ENCODE results near the gene DNMBP.
"Not testable (repeated sequence)": the region's sequence is repeated elsewhere in the genome, so short reads cannot be mapped to it uniquely, and the experiment has no call there.

Gene DNMBP

GRCh38 chr10:99915414-99915813 lies 94.3 kb downstream of the DNMBP start:
- DNase-seq: no peak

GRCh38 chr10:99914236-99914635 lies 95.5 kb downstream of the DNMBP start:
- peak; percentile 8 for DNase-seq

GRCh38 chr10:99913831-99914235 lies 95.9 kb downstream of the DNMBP start:
- DNase-seq: no peak

DNA sequence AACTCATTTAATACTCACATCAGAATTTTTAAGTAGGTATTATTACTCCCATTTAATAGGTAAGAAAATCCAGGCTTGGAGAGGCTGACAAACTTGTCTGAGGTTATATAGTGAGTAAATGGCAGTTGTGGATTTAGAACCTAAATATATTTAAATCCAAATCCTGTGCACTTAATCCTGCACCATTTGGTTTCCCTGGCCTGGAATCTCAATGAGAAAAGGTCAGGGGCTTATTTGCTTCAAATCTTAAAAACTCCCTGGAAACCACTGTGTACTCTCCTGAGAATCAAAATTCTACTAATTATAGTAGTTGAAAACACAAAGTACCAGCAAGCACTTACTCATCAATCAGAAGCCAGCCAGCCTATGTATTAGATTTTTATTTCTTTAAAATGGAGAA lies 97.7 kb downstream of the DNMBP start:
- no peak for DNase-seq

GRCh38 chr10:99908512-99908911 lies 101.2 kb downstream of the DNMBP start:
- DNase-seq: no peak

DNA sequence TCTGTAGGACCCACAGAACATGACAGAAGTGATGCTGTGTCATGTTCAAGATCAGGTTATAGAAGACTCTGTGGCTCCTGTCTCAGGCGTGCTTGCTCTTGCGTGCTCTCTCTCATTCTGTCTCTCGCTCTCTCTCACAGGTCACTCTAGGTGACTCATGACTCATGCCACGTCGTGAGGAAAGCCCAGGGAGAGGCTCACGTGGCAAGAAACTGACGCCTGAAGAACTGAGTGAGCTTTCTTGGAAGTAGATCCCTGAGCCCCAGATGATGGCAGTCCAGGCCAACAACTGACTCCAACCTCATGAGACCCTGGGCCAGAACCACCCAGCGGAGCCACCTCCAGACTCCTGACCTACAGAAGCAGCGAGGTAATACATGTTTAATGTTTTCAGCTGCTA lies 103.3 kb downstream of the DNMBP start:
- no peak for DNase-seq

GRCh38 chr10:99905971-99906370 lies 103.8 kb downstream of the DNMBP start:
- DNase-seq: no peak

- no peak for DNase-seq
Measured at GRCh38 chr10:99895867-99896266, 113.9 kb downstream of the DNMBP start.

DNA sequence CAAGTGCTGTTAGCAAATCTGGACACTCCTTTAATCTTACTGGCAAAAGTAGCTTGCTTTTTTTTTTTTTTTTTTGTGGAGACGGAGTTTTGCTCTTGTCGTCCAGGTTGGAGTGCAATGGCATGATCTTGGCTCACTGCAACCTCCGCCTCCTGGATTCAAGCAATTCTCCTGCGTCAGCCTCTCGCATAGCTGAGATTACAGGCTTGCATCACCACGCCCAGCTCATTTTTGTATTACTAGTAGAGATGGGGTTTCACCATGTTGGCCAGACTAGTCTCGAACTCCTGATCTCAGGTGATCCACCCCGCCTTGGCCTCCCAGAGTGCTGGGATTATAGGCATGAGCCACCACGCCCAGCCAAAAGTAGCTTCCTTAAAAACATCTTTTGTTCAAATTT lies 114.7 kb downstream of the DNMBP start:
- DNase-seq: not testable (repeated sequence)

DNA sequence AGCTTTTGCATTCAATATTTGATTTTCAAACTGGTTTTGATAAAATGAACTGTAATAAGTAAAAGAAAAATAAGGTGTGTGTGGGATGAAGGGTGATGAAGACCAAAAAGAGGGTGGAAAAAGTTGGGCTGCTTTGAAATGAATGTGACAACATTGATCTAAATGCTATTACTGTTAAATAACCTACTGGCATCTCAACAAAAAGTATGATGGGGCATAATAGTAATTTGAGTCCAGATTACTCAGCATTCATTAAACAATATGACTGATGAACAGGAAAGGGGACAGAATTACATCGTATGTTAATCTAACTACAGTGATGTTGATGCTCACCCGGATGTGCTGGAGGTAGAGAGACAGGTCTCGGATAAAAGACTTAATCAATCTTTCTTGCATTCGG lies 115.1 kb downstream of the DNMBP start:
- no peak for DNase-seq

- peak; percentile 36 for DNase-seq
Measured at GRCh38 chr10:99888622-99889021, 121.1 kb downstream of the DNMBP start.

DNA sequence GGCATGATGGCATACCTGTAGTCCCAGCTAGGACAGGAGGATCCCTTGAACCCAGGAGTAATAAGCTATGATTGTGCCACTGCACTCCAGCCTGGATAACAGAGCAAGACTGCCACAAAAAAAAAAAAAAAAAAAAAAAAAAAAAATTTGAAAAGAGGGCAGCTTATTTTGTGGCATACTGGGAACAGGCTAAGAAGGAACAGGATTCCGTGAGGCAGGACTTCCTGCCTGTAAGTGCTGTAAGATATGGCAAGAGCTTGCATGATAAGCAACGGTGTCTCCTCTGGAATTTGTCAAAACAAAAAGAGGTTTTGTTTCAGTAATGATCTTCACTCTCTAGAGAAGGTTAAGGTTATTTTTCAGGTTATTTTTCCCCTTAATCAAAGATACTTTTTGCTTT lies 126.2 kb downstream of the DNMBP start:
- no peak for DNase-seq

GRCh38 chr10:99881371-99881770 lies 128.4 kb downstream of the DNMBP start:
- no peak for DNase-seq

DNA sequence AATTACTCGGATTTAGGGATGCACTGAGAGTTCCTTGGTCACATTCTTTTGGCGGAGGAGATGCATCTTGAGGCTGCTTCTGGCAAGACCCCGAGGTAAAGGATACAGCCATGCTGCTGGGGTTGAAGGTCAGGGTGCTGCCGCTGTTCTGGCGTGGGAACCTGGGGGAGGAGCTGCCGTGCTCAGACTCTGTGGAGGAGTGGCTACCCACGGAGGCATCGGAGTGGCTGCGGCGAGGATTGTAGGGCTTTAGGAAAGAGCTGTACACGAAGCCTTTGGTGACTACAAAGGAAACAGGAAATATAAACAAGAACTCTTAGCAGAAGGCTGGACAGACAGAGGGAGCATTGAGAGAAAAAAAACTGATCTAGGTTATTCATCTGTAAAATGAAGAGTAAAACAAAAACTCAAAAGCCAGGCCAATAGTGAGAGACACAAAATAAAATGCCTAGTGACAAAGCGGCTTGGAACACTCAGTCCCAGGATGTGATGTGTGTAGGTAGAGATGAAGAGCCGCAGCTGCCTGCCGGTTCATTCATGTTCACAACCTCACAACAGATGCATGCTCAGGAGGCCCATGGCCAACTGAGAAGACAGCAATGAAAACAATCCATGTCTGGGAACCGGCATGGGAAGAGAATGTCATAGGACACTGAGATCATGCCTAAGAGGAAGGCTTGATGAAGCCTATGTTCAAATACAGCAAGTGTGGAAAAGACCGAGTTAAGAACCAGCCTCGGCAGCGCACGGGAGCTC lies 129.5 kb downstream of the DNMBP start:
- no peak for DNase-seq

DNA sequence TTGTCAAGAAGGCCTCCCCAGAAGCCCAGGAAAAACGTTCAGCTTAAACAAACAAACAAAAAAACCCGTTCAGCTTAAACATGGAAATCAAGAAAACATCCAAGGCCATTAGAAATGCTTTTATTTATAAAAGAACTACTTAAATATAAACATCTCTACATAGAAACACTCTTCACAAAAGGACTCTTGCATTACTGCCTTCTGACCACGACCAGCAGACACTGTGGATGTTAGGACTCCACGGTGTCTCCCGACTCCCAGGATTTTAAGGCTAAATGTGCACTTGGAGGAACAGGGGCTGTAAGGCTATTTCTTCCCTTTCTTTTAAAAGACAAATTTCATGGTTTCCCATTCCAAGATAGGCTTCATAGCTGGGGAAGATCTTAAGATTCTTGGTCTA lies 134.3 kb downstream of the DNMBP start:
- DNase-seq: no peak

DNA sequence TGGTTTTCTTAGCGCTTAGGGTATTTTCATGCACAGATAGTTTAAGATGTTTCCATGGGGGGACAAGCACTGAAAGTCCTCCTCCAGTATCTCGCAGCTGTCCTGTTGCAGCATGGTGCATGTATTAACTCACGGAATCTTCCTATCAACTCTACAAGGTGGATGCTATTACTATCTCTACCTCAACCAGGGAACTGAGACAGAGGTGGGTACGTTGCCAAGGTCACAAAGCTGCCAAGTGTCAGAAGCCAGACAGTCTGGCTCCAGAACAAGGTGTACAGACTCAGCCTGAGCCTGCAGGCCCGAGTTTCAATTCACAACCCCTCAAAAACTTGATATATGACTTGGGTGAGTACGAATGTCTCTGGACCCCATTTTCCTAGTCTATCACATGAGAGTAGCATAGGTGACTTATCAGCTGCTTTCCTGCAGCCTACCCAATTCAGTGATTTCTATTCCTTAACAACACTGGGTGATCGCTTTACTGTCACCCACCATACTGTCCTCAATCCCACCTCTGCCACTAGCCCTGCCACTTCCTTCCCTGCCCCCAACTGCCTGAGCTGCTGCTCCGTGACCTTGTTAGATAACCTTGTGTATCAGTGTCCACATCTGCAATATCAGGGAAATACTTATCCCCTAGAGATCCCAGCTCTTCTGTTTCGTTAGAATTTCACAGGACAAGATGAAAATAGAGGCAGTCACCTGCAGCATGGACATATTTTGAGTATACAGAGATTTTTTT lies 135.2 kb downstream of the DNMBP start:
- DNase-seq: no peak

DNA sequence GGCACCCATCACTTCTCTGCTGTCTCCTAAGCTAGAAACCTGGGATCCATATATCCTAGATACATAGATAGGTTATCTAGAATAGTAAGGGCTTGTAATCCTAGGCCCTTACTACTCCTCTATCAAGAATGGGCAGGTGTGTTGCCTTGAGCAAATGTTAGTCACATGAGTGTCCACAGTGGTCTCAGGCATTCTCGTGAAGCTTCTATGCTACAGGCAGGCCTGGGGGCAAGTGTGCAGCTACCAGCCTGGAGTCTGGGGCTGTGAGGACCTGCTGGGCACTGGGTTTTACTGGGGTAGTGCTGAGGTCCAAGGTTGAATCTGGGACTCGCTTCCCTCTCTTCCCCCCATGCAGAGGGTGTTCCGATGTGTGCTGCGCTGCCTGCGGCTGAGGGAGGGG lies 135.9 kb downstream of the DNMBP start:
- DNase-seq: no peak

DNA sequence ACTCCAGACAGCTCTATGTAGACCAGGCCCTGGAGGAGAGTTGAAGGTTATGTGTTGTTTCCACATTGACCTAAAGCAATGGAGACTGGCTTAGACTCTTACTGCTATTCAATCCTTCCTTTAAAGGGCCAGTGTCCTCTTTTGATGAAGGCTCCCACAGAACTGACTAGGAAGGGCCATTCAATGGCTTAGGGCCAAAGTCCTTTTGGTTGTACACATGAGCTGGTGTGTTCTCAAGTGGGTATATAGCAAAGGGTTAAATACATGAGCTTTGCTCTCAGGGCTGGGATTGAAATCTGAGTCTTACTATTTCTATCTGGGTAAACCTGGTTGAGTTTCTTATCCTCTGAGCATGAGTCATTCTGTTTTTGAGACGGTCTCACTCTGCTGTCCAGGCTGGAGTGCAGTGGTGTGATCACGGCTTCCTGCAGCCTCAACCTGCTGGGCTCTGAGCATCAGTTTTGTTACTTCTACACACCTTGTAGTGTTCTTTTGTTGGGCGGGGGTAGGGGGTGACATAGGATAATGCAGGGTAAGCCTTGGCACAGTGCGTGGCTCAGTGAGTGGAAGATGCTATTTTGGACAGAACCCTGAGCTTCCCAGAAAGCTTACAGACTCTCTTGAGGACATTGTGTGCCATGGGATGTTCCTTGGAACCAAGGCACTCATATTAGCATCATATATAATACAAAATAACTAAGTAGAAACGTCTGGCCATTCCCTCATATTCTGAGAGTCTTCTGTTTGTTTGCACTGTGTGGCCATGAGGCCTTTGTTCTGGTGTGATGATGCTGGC lies 137.2 kb downstream of the DNMBP start:
- peak; percentile 11 for DNase-seq

DNA sequence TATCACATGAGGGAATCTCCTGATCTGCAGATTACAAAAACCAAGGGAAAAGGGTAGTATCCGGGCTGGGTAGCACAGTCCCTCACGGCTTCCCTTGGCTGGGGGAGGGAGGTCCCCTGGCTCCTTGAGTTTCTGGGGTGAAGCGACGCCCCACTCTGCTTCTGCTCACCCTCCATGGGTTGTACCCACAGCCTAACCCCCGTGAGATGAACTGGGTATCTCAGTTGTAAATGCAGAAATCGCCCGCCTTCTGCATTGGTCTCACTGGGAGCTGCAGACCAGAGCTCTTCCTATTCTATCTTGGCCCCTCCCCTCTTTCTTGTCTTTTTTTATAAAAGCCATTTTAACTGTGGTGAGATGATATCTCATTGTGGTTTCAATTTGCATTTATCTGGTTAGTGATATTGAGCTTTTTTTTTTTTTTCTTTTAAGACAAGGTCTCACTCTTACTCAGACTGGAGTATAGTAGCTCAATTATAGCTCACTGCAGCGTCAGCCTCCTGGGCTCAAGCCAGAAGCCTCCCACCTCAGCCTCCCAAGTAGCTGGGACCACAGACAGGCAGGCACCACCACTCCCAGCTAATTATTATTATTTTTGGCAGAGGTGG lies 139.5 kb downstream of the DNMBP start:
- no peak for DNase-seq

GRCh38 chr10:99869581-99870122 lies 140.1 kb downstream of the DNMBP start:
- DNase-seq: no peak

- not testable (repeated sequence) for DNase-seq
Measured at GRCh38 chr10:99867250-99867649, 142.5 kb downstream of the DNMBP start.

GRCh38 chr10:99863535-99864240 lies 146.1 kb downstream of the DNMBP start:
- peak; percentile 81 for DNase-seq
